GM18867 (cell line): ENCODE results near the gene SUSD6.

Experiments used
- ATAC-seq: cut with Tn5 transposase; IDR thresholded peaks from one replicate; pipeline ENCODE4 v1.9.1; 2021; ENCODE audit warnings: mild to moderate bottlenecking, moderate library complexity; ENCODE audit not compliant: unreplicated experiment

Gene SUSD6

DNA sequence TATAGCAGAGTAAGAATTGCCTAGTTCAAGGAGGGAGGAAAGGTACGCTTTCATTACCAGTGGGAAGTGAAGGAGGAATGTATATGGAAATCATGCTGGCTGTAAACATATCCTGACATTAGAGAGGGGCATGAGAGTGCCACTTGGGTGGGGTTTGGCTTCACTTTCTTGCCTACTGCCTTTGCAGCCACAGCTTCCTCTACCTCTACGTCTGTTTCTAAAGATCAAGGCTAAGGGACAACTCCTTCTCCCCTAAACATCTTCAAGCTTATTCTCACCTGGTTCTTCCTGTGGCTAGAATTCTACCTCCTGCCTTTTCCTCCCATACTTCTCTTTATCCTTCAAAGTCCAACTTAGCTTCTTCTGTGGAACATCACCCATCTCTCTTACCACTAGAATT, 58.0 kb downstream of the SUSD6 start:
- no peak for ATAC-seq

DNA sequence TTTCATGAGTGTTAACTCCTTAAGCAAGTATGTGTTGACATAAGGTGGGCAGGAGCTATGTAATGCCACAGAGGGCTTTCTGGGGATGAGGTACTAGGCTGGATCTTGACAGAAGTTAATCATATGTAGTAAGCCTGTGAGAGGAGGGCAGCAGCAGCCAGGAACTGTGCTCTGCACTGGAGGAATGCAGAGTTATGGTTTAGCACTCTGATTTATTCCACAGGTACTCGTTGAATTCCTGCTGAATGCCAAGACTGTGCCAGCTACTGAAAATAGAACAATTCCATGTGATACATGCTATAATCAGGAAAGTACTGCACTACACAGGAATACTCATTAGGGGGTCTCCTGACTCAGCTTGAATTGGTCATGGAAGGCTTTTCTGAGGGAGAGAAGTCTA, 58.7 kb downstream of the SUSD6 start:
- ATAC-seq: no peak

DNA sequence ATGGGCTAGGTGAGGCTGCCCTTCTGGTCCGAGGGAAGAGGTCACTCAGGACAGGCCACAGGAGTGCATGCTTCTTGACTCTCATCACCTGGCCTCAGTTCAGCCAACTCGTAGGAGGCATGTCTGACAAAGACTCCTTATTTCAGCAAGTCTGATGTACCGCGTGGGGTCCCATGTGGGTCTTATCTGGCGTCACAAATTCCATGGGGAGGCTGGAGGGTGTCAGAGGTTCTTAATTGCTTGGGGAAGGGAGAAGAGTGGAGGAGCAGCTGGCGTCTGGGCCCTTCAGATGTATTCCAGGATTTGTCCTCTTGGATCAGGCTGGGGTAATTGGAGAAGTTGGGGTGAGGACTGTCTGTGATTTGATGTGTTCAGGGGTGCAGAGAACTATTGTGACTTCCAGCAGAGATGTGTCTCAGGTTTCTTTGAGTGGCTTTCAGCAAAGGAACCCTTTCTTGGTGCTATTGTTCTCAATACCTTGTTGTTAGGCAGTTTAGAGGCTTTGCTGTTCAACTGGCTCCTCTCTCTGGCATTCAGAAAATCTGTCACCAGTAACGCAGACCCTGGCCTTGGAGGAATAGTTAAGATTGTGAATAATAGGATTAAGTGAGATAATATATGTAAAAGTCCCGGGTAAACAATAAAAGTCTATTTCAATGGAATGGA, 60.1 kb downstream of the SUSD6 start:
- no peak for ATAC-seq

DNA sequence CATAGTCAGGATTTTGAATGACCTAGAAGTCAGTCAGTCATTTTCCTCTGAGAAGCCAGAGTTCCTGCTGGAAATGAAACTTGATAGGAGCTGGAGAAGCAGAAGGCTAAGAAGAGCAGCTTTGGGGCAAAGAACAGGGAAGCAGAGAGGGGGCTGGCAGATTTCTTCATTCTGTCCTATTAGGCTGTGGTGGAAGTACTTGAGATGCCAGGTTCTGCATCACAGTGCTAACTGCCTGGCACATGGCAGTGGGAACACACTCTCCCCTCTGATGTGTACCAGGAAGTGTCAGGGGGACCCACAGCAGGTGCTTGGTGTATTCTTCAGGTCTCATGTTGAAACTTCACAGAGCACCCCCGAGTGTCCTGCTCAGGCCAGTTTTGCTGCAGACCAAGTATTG, 61.0 kb downstream of the SUSD6 start:
- no peak for ATAC-seq

DNA sequence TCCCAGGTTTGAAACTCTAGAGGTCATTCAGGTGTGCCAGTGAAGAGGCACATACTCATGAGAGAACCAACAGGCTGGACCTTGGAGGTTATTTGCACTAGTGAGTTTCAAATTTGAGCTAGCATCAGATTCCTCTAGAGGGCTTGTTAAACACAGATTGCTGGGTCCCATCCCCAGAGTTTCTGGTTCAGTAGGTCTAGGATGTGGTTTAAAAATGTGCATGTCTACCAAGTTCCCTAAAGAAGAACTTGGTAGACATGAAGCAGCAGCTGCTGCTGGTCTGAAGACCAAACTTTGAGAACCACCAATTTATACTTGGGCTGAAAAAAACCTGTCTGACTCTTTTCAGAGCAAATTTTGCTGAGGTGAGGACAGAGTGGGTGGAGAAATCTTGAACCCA, 61.7 kb downstream of the SUSD6 start:
- ATAC-seq: no peak

DNA sequence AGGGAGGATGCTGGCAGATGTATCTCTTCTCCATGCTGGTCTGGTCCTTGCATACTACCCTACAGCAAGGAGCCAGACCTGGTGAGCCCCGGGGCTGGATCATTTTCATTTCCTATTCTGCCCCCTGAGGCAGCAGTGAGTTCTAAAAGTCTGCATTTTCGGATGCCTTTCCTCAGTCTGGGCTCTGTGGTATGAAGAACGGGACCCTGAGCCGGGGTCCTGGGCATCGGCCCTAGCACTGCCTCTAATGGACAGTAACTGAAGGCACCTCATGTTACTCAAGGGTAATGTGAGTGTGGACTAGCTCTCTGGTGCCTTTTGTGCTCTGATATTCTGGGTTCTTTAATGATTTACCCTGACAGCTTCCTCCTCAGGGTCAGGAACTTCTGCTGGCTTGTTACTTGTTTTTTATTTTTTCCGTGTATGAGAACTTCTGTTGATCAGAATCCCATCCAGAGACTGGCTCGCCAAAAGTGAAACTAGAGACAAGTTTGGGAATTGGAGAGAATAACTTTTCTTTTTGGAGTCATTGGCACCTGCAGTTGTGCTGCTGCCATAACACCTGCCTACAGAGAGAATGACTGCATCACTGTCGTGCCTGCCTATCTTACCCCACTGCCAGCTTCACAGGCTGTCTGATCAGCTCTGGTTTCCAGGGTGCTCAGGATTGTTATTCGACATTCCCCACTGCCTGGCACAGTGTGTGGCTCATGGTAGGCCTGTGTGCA, 62.3 kb downstream of the SUSD6 start:
- no peak for ATAC-seq

DNA sequence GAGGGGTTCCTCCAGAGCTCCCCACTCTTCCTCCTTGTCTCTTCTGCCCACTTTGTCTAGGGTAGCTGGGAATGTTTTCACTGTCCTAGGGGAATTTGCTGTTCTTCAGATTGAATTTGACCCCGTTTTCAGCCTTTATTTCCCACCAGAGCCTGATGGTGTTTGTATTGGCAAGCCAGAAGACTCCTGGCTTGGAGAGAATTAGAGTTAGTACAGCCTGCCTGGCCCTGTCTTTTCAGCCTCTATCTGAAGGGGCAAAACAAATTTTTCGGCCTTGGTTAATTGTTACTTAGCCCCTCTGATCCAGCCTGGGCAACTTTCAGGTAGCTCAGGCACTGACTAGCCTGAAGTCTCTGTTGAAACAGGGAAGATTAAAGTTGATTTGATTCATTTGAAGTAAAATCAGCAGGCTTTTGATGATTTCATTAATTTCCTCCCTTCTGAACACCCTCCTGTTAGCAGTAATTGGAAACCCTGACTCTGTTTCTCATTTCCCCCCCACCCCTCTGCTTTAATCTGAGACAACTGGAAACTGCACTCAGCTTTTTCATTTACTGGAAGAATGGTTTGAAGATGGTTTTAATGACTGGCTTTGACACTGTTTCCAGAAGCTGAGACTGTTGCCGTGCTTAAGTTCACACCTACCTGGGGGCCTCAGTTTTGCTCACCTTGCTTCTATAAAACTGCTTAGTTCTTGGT, 63.3 kb downstream of the SUSD6 start:
- ATAC-seq: no peak

DNA sequence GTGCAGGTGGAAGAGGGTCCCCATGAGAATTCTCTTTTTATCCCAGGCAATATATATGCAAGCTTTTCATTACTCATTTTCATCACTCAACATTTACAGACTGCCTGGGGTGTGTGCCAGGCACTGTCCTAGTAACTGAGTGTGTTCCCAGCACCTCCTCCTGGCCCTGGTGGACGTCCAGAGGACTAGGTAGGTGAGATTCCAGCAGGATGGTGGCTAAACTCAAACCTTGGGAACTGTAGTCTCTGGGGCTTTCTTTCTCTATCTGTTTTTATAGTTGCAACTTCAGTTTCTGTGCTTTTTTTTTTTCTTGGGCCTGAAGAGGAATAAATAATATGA, 63.8 kb downstream of the SUSD6 start:
- ATAC-seq: no peak

DNA sequence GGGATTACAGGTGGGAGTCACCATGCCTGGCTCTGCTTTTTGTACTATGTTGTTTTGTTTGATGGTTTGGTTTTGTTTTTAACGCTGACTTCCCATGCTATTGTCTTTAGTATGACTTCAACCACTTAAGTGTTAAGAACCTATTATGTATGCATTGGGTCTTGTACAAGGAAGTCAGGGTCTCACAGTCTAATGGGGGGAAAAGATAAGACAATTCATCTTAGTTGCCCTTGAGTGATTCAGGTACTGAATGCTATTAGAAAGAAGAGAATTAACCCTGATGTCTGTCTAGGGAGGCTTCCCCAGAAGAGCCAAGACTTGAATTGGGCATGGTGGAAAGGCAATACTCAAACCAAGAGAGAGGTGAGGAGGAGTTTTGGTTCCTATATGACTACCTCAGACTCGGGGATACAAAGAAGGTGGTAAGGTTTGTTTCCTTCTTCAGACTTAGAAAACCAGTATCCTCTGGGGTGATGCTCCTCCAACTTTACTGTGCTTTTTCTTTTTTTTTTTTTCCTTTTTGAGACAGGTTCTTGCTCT, 64.6 kb downstream of the SUSD6 start:
- ATAC-seq: peak; percentile 85

DNA sequence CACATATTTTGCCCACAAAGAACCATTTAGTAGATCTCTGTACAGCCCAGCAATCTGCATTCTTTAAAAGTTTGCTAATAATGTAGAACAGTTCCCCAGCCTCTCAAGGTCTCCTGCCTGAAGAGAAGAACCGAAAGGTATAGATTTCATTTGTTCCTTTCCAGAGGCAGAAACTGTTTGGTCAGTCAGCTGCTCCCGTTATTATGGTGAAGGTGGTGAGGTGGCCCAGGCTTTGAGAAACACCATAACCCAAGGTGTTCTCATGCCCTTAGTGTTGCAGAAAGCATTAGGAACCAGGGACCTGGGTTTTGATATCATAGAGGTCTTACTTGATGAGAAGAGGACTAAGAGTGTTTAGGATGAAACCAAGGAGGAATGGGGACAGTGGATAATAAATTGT, 65.3 kb downstream of the SUSD6 start:
- no peak for ATAC-seq

DNA sequence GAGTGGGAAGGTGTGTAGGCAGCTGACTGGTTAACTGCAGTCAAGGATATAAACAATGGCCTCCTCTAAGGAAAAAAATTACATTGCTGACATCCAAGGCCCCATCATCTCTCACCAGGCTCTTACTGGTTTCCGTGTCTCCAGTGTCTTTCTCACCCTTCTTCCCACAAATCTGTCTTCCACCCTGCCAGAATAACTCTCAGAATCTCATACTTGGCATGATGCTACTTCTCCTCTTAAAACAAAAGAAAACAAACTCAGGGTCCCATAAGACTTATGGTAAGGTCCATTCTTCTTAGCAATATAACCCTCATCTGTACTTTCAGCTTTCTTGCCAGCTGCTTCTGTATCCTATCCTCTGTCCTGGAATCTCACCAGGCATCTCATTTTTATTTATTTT, 68.9 kb downstream of the SUSD6 start:
- ATAC-seq: no peak

DNA sequence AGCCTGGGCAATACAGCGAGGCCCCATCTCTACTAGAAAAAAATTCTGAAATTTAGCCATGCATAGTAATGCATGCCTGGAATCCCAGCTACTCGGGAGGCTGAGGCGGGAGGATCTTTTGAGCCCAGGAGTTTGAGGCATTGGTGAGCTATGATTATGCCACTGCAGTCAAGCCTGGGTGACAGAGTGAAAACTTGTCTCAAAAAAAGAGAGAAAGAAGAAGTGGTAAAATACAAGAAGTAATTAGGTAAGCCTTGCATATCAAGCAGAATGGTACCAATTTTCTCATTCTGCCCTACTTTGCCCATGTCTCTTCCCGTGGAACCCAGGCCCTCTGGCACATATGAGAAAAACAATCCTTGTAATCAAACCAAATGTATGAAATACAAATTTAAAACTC, 70.7 kb downstream of the SUSD6 start:
- no peak for ATAC-seq

DNA sequence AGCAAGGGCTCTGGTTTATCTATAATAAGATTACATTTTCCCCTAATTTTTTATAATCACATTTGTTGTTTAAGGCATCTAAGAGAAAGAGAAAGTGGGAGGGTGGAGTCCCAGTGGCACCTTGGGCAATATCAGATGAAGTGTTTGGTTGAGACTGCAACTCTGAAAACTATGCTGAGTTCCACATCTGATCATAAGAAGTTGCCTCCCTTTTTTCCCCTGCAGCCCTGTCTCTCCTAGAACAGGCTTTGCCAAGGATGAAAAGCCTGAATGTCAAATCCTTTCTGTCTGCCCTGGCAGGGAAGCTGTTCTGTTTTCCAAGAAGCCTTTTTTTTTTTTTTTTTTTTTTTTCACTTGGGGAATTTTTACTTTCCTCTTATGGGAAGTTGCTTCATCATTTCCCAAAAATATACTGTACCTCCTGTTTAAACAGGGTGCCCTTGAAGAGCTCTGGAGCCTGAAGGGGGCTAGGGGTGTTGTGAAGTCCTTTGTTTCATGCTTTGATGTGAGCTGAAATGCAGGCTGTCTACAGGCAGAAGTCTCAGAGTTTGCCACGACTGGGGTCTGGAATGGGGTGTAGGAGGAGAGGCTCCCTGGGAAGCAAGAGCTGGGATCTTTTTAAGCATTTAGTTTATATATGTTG, 71.3 kb downstream of the SUSD6 start:
- ATAC-seq: peak; percentile 64

DNA sequence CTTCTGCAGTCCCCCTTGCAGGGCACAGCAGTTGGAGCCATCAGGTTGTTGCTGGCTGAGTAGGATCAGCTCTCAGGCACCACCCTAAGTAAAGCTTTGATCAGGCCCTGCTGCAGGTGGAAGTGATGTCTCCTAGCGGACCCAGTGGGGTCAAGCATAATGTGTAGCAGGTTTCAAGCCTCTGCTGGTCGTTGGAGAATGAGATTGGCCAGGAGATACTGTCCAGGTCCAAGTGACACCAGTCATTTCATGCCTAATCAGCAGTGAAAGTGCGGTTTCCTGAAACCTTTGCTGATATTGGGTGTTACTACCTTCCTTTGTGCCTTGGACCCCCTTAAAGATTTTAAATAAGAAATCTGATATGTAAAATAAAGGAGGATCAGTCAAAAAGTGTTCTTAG, 72.6 kb downstream of the SUSD6 start:
- ATAC-seq: no peak

DNA sequence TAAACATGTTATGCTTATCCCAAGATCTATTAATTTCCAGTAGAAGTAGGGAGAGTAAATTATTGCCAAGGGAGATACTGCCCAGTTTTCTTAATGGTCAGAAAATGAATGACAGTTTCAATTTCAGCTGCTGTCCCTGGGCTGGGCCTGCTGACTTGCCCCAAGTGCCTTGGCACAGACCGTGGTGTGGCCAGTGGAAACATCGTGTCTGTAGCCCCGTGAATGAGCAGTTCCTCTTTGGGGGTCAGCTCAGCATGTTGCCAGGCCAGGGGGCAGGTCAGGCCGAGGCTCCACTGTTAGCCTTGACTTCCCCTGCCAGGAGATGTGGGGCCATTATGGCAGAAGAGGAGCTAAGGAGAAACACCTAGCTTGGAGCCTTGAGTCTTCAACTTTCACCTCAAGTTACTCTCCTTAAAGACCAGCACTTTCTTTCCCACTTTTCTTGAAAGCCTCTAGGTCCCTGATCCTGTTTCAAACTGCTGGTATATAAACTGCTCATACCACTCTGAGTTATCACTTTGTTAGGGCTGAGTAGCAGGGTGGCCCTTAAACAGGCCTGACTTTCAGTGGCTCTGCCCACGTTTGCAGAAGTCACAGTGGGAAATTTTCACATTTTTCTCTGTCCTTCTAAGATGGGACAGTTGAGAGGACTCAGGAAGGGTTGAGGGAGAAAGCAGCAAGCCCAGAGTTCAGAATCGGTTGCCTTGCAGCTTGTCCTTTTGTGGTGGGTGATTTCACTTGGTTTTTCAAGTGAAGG, 73.2 kb downstream of the SUSD6 start:
- ATAC-seq: no peak

DNA sequence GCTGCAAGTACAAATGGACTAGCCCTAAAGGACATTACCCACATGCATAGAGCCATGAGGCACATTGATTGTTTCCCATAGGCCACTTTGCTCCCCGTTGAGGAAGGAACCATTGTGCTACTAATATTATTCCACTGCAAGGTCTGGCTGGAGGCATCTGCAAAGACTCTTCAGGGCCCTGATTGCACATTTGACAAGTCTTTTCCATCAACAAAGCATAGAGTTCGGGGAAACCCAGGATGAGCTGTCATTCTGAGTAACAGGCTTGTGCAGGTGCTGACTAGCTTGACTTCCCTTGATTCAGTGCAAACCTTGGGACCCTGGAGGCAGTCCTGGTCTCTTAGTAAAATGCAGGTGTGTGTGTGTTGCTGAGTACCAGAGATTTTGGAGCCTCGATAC, 73.8 kb downstream of the SUSD6 start:
- ATAC-seq: no peak

DNA sequence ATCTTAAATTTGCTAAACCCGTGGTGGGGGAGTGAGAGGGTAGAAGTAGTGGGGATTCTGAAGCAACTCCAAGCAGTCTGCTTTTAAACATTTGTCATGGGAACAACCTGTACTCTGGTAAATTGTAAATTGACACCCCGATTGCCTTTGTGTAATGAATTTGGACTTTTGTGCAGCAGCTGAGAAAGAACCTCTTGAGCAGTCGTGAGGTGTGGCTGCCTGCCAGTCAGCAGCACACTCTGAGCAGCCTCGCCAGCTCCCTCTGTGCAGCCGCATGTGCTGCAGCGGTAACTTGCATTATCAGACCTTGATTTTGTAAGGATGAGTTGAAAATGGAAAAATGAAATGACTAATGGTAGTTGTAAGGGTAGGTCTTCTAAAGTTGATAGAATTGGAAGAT, 74.3 kb downstream of the SUSD6 start:
- ATAC-seq: no peak

DNA sequence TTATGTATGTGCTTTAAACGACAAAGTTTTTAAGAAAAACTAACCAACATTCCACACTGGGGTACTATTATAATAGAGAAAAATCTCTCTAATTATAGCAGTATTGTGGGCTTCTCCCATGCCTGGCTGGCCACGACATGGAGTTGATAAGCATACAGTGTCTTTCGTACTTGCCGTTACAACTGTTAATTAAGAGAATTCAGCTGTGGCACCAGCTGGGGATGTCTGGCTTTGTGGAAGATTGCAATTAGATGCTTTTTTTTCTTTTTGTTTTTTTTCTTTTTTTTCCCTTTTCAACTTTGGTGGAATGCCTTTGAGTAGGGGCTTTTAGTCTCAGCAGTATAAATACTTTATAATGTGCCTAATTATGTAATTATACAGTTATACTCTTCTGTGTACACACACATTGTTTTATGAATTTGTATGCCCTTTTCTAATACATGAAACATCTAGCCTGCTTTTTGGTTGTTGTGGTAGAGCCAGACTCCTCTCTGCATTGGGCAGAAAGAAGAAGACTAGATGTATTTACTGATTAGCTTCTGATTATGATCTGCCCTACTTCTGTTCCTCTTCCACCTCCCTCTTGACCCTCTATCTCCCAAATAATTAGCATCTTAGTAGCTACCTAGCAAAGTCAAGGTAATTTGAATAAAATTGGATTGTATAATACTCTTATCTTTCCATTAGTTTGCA, 76.4 kb downstream of the SUSD6 start:
- no peak for ATAC-seq

DNA sequence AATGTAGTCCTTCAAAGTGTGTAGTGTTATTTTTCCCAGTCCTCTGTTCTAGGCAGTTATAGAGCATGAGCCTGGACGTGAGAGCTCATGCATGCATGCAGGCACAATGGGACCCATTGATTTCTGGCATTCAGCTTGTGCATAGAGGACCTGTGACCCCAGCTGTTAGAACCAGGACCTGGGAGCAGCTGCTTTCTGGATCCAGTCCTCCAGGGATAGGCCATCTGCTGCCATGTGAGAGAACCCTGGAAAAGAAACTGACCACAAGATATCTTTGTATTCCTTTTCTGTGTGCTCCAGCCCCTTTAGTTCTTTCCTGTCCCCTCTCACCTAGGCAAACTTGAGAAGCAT, 76.9 kb downstream of the SUSD6 start:
- no peak for ATAC-seq

DNA sequence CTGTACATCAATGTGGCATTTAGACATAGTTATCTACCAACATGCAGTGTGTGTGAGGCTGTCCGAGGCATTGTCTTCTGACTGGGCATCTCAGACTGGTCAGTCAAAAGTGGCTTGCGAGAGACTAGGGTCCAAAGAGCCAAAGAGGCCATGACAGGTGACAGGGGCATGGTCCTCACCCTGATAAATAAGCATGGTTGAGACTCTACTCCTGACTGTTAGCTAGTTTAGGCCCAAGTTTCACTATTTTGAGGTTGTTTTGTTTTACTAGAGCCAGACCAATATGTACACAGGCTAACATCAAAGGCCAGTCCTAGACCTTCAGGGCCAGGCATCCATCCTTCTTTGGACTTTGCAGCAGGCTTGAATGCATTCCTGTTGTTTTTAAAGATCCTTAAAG, 78.6 kb downstream of the SUSD6 start:
- ATAC-seq: no peak
